Activated naive CD4-positive, alpha-beta T cell treated with anti-CD3 and anti-CD28 coated beads, Interleukin-2, amount 50 U/mL, for 72 hours (primary cell): ENCODE data around the gene SNPH. TPM values are rescaled to one million over a fixed set of nuclear protein-coding genes. Genes with fewer than 3 reads are reported as not detected.
"Not testable (repeated sequence)": the region's sequence is repeated elsewhere in the genome, so short reads cannot be mapped to it uniquely, and the experiment has no call there.

Experiments used
- ATAC-seq, 2 donors: fragments of 150-1000 bp; cut with Tn5 transposase; 2 replicates each; pipeline ENCODE4 v1.10.0; 2021; ENCODE audit warnings: mild to moderate bottlenecking in 2 of 2, moderate library complexity in 2 of 2
- DNase-seq, 2 donors: peaks; one replicate each; pipeline ENCODE4 v3.0.0; 2021 to 2022; ENCODE audit warnings: low spot score in 2 of 2
- H3K27ac Mint-ChIP-seq, 2 donors: one replicate each; pipeline ENCODE4 v1.8.0; 2022; ENCODE audit warnings: mild to moderate bottlenecking in 2 of 2, mixed read lengths in 2 of 2
- H3K36me3 Mint-ChIP-seq, 2 donors: one replicate each; pipeline ENCODE4 v1.8.0; 2022; ENCODE audit warnings: mixed read lengths in 2 of 2
- H3K9me3 Mint-ChIP-seq, 2 donors: one replicate each; pipeline ENCODE4 v1.8.0; 2022; ENCODE audit warnings: mixed read lengths in 2 of 2
- total RNA-seq, 2 donors: library from RNA; stranded (reverse); gene quantifications; one replicate each; pipeline ENCODE4 v1.2.3, GENCODE V29; 2022

The SNPH gene
- 1 to 10 TPM; 3.2 to 4.8 TPM for total RNA-seq

DNA sequence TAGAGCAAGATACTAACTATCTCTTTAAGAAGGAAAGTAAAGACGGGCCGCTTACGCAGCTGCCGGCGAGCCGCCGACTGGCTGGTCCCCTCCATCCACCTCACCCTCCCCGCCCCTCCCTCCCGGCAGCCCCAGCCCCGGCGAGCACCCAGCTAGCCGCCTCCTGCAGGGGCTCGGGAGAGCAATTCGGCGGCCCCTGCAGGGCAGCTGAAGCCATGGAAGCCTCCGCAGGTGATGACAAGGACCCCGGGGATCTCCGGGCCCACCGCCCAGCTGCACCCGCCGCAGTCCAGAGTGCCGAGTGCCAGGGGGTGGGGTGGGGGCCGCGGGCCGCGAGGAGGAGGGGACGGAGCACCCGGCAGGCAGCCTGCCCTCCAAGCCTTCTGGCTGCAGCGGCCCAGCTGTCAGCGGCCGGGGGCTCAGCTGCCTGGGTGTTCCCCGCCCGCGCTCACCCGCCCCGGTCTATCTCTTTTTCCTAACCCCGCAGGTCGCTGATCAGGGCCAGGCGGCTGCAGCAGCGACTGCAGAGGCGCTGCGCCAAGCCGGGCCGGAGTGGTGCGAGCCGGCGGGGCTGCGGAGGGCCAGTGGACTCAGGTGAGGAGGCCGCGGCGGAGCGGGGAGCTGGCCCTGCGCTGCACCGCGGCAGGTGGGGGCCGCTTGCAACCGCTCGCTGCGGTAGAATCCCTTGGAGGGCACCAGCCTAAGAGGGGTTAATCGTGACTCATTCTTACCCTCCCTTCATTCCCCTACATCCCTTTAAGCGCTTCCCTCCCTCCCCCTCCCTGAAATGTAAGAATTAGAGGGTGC lies at the start of gene SNPH:
Gene SNPH, plus strand, starts transcription at position 128 of the 807 bp plus-strand sequence. CDS start 29,946 bp downstream, outside the sequence.
- DNase-seq (peak; percentile 57 to 68), ATAC-seq (peak; percentile 92 to 96)
- Mint-ChIP-seq H3K27ac (peak within 1 kb of the TSS; percentile 80 to 93), H3K36me3 (peaks cover 0 to 19% of the 10 kb centered on the region in 2 donors), H3K9me3 (no peaks in the 10 kb centered on the region)

DNA sequence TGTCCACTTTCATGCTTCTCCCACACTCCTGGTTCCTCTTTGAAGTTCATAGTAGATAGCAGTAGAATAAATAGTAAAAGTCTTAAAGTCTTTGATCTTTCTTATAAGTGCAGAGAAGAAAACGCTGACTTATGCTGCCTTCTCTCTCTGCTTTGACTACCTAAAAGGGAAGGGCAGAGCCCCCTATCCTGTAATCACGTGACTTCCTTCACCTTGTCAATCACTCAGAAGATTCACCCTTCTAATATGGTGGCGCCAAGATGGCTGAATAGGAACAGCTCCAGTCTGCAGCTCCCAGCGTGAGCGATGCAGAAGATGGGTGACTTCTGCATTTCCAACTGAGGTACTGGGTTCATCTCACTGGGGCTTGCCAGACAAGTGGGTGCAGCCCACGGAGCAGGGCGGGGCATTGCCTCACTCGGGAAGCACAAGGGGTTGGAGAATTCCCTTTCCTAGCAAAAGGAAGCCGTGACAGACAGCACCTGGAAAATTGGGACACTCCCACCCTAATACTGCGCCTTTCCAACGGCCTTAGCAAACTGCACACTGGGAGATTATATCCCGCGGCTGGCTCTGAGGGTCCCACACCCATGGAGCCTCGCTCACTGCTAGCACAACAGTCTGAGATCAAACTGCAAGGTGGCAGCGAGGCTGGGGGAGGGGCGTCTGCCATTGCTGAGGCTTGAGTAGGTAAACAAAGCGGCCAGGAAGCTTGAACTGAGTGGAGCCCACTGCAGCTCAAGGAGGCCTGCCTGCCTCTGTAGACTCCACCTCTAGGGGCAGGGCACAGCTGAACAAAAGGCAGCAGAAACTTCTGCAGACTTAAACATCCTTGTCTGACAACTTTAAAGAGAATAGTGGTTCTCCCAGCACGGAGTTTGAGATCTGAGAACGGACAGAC lies 49.3 kb upstream of the SNPH start:
- DNase-seq, result not testable (repeated sequence)

GRCh38 chr20:1222750-1223149 lies 43.3 kb upstream of the SNPH start:
- not testable (repeated sequence) for DNase-seq, H3K36me3 Mint-ChIP-seq, ATAC-seq, H3K27ac Mint-ChIP-seq
- peaks cover 0 to 14% of the 10 kb centered on the region in 2 donors for H3K9me3 Mint-ChIP-seq

More for the DNA sequence above, 49.3 kb upstream of the SNPH start:
- H3K27ac Mint-ChIP-seq, result peak overlapping the region in 1 of 2 donors; percentile 58
- peaks cover 0 to 13% of the 10 kb centered on the region in 2 donors for H3K36me3 Mint-ChIP-seq
- not testable (repeated sequence) for H3K9me3 Mint-ChIP-seq, ATAC-seq

DNA sequence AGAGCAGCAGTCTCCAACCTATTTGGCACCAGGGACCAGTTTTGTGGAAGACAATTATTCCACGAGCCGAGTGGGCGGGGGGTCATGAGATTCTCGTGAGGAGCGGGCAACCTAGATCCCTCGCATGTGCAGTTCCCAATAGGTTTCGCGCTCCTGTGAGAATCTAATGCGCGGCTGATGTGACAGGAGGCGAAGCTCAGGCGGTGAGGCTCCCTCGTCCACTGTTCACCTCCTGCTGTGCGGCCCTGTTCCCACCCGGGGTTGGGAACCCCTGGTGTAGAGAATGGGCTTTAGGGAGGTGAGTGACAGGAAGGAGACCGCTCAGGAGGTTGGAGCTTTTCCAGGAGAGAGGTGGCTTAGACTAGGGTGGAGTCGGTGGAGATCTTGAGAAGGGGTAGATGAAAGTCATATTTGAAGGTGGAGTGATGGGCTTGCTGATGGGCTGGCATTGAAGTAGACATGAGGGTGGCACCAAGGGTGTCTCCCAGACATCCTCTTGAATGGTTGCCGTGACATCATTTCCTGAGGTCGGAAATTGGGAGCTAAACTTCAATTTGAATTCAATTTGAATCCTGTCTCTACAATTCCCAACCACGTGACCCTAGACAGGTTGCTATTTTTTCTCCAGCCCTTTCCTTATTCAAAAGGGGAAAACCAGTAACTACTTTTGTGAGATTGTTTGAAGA lies 41.7 kb upstream of the SNPH start:
- DNase-seq (no peak), ATAC-seq (no peak)
- H3K36me3 Mint-ChIP-seq, result no peaks in the 10 kb centered on the region
- H3K27ac Mint-ChIP-seq, result no peak overlapping the region
- H3K9me3 Mint-ChIP-seq, result peaks cover 0 to 10% of the 10 kb centered on the region in 2 donors

DNA sequence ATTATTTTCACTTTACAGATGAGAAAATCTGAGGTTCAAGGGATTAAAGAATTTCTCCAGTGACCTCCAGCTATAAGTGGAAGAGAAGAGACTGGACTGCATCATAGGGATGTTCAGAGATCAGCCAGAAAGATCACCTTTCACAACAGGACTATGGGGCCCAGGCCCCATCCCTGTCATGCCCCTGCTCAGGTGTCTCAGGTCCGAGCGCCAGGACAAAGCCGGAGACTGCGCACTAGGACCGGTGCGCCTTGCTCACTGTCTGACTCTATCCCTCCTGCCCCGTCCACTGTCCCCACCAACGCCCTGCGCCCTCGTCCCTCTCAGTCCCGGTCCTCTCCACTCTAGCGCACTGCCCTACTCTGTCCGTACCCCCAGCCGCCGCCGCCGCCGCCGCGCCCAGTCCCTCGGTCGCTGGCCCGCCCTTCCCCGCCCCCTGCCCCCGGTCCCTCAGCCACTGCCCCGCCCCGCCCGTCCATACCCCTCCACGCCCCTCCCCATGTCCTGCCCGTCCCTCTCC lies 40.8 kb upstream of the SNPH start:
- Mint-ChIP-seq H3K9me3 (peaks cover 0 to 5% of the 10 kb centered on the region in 2 donors), H3K27ac (no peak overlapping the region), H3K36me3 (no peaks in the 10 kb centered on the region)
- DNase-seq, result no peak
- peak in 1 of 2 donors; percentile 68 for ATAC-seq

DNA sequence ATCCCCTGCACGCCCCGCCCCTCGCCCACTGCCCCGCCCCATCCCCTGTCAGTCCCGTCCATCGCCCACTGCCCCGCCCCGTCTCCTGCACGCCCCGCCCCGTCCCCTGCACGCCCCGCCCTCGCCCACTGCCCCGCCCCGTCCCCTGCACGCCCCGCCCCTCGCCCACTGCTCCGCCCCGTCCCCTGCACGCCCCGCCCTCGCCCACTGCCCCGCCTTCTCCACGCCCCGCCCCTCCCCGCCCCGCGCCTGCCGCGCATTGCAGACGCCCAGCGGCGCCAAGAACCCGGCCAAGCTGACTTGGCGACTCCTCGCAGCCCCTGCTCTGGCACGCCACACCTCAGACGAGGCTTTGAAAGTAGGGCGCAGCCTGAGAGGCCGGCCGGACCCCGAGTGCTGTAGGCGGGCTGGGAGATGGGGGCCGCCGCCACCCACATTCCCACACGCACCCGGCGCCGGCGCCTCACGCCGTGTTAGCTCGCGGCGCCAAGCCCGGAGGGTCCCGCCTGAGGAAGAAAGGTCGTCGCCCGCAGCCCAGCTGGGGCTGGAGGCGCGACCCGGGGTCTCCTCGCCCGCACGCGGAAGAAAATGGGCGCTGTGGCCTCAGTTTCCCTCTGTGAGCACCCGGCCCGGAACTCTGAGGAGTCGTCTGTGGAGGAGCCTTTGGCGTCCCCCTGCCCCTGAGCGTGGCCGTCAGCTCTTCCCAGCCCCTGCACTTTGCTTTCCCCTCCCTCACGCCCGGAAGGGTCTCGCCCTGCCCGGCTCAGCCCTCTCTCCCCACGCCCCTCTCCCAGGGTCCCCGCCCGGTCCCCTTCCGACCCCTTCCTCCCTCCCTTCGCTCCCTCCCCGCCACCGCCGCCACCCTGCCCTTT lies 40.1 kb upstream of the SNPH start, which contains the start of gene RAD21L1:
Gene RAD21L1, plus strand, starts transcription at position 262 of the 872 bp plus-strand sequence. CDS start 2,410 bp downstream, outside the sequence.
- H3K27ac Mint-ChIP-seq, result peak within 1 kb of the TSS; percentile 29 to 44
- no peaks in the 10 kb centered on the region for H3K36me3 Mint-ChIP-seq
- ATAC-seq (peak; percentile 80 to 83), DNase-seq (peak; percentile 69 to 73)
- H3K9me3 Mint-ChIP-seq, result peaks cover 0 to 5% of the 10 kb centered on the region in 2 donors

- Mint-ChIP-seq H3K36me3 (no peaks in the 10 kb centered on the region), H3K27ac (no peak overlapping the region), H3K9me3 (peaks cover 0 to 1% of the 10 kb centered on the region in 2 donors)
- no peak for ATAC-seq
- DNase-seq, result no peak
These were observed 36.6 kb upstream of the SNPH start for GRCh38 chr20:1229541-1229940.

GRCh38 chr20:1232286-1233111 lies 33.6 kb upstream of the SNPH start:
- Mint-ChIP-seq H3K9me3 (no peaks in the 10 kb centered on the region), H3K27ac (no peak overlapping the region), H3K36me3 (no peaks in the 10 kb centered on the region)
- no peak for DNase-seq
- peak in 1 of 2 donors; percentile 49 for ATAC-seq

- Mint-ChIP-seq H3K27ac (no peak overlapping the region), H3K36me3 (no peaks in the 10 kb centered on the region), H3K9me3 (no peaks in the 10 kb centered on the region)
- DNase-seq (no peak), ATAC-seq (no peak)
These were observed 25.5 kb upstream of the SNPH start for GRCh38 chr20:1240549-1240948.

DNA sequence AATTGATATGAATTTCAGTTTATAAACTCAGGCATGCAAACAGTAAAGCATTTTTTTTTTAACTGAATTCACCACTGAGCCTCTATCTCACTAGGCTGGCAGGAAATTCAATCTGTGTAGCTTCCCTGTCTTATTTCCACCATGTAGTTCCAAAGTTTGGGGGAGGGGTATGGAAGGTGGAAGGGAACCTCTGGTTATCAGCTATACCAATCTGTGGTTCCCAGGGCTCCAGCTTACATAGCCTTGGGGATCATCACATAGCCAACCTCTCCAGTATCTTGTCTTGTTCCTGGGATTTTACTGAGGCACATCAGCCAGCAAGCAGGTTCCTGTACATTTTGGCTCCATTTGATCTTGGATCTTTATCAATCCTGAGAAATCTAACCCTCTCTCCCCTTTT lies 24.6 kb upstream of the SNPH start:
- no peaks in the 10 kb centered on the region for H3K36me3 Mint-ChIP-seq
- DNase-seq (no peak), ATAC-seq (no peak)
- H3K9me3 Mint-ChIP-seq, result no peaks in the 10 kb centered on the region
- H3K27ac Mint-ChIP-seq, result no peak overlapping the region

DNA sequence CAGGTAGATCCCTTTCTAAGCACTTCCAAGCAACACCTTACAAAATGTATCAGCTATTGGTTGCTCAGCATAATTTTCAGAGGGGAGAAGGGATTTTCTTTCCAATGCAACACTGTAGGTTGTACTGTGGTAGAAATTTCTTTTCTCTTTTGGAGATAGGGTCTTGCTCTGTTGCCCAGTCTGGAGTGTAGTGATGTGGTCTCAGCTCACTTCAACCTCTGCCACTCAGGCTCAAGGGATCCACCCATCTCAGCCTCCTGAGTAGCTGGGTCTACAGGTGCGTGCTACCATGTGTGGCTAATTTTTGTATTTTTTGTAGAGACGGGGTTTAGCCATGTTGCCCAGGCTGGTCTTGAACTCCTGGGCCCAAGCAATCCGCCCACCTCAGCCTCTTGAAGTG lies 24.0 kb upstream of the SNPH start:
- Mint-ChIP-seq H3K36me3 (no peaks in the 10 kb centered on the region), H3K27ac (no peak overlapping the region)
- no peak for DNase-seq

DNA sequence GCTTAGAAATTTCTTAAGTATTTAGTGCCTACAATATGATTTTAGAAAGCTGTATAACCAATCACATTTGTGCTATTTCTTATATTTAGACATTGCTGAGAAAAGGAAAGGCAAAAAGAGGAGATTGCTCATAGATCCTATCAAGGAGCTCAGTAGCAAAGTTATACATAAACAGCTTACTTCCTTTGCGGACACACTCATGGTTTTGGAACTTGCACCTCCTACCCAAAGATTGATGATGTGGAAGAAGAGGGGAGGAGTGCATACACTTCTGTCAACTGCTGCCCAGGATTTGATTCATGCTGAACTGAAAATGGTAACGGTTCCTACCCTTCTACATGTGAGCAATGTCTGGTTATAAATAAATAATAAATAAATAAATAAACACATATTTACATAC lies 23.6 kb upstream of the SNPH start:
- peak in 1 of 2 donors; percentile 50 for ATAC-seq
- Mint-ChIP-seq H3K36me3 (no peaks in the 10 kb centered on the region), H3K27ac (no peak overlapping the region), H3K9me3 (no peaks in the 10 kb centered on the region)
- DNase-seq, result no peak

More for the DNA sequence above, 24.0 kb upstream of the SNPH start:
- no peak for ATAC-seq
- H3K9me3 Mint-ChIP-seq, result no peaks in the 10 kb centered on the region

DNA sequence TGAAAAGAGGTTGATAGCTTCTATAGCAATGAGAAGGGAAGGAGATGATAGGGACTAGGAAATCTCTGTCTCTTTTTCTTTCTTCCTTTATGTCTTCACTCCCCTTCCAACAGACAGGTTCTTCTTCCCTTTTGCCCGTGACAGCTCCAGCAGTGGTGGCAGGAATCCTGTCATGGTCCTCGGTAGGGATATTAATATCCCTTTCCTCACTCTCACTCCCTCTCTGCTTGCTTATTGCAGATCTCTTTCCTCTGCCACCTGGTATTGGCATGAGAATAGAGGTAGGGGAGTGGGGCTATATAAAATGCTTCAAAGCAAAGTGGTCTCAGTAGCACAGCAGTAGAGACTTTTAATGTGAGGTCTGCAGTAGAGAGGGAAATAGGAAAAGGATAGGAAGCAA lies 20.5 kb upstream of the SNPH start:
- Mint-ChIP-seq H3K36me3 (peaks cover 0 to 4% of the 10 kb centered on the region in 2 donors), H3K27ac (no peak overlapping the region), H3K9me3 (no peaks in the 10 kb centered on the region)
- DNase-seq, result no peak
- ATAC-seq, result no peak

- H3K27ac Mint-ChIP-seq, result no peak overlapping the region
- peaks cover 0 to 11% of the 10 kb centered on the region in 2 donors for H3K36me3 Mint-ChIP-seq
- DNase-seq (no peak), ATAC-seq (peak in 1 of 2 donors; percentile 32)
- H3K9me3 Mint-ChIP-seq, result peaks cover 4% of the 10 kb centered on the region in 2 donors
These were observed 18.4 kb upstream of the SNPH start for GRCh38 chr20:1247689-1248088.

GRCh38 chr20:1250282-1250681 lies 15.8 kb upstream of the SNPH start:
- not testable (repeated sequence) for DNase-seq, H3K27ac Mint-ChIP-seq, ATAC-seq, H3K9me3 Mint-ChIP-seq
- peaks cover 0 to 11% of the 10 kb centered on the region in 2 donors for H3K36me3 Mint-ChIP-seq
